Osteoblast (primary cell): ENCODE results near the gene GJD2. TPM values are rescaled to one million over a fixed set of nuclear protein-coding genes. Genes with fewer than 3 reads are reported as not detected.

Experiments used
- DNase-seq: peaks from one replicate; pipeline ENCODE4 v3.0.0; 2011; ENCODE audit warnings: low spot score, mixed read lengths; ENCODE audit not compliant: insufficient read length; ENCODE audit errors: missing footprints
- H2AFZ ChIP-seq: 2 replicates; pipeline ENCODE4 v1.6.0; 2011; ENCODE audit warnings: mild to moderate bottlenecking, low read length
- H3K27ac ChIP-seq: 2 replicates; pipeline ENCODE4 v1.5.1; 2011; ENCODE audit warnings: mild to moderate bottlenecking, low read depth, low read length, moderate library complexity
- H3K27me3 ChIP-seq: 2 replicates; pipeline ENCODE4 v1.6.0; 2012; ENCODE audit warnings: mild to moderate bottlenecking, control low read depth, inconsistent platforms, low read length, moderate library complexity; ENCODE audit not compliant: insufficient read depth
- H3K36me3 ChIP-seq: 2 replicates; pipeline ENCODE4 v1.5.1; 2011; ENCODE audit warnings: mild to moderate bottlenecking, low read length, control low read depth, moderate library complexity; ENCODE audit not compliant: insufficient read depth
- H3K4me1 ChIP-seq: 2 replicates; pipeline ENCODE4 v1.5.1; 2011; ENCODE audit warnings: mild to moderate bottlenecking, low read length, control low read depth, moderate library complexity; ENCODE audit not compliant: insufficient read depth
- H3K4me2 ChIP-seq: 2 replicates; pipeline ENCODE4 v1.6.0; 2011; ENCODE audit warnings: mild to moderate bottlenecking, low read length; ENCODE audit not compliant: insufficient read depth
- H3K4me3 ChIP-seq: fragments of 200-600 bp; sonication (generic); 3 replicates; pipeline ENCODE4 v1.5.1; 2012; ENCODE audit warnings: mild to moderate bottlenecking, low read length, inconsistent platforms; ENCODE audit not compliant: insufficient read depth
- H3K79me2 ChIP-seq: 2 replicates; pipeline ENCODE4 v1.6.0; 2012; ENCODE audit warnings: mild to moderate bottlenecking, low read length, control low read depth, inconsistent platforms; ENCODE audit not compliant: insufficient read depth
- H3K9me3 ChIP-seq: 2 replicates; pipeline ENCODE4 v1.5.1; 2011; ENCODE audit warnings: low read depth, low read length, control low read depth
- H4K20me1 ChIP-seq: 2 replicates; pipeline ENCODE4 v1.6.0; 2012; ENCODE audit warnings: mild to moderate bottlenecking, low read length, control low read depth; ENCODE audit not compliant: insufficient read depth
- total RNA-seq: library from RNA; depleted of rRNA; stranded (reverse); fragments of >200 nt; gene quantifications from 2 replicates; pipeline ENCODE4 v1.2.3, GENCODE V29; 2012
- TF ChIP-seq, protein P1 (sequence below): IDR thresholded peaks from 2 replicates; pipeline ENCODE4 v1.5.1; 2011; ENCODE audit warnings: mild to moderate bottlenecking, low read depth, low read length, moderate library complexity; ENCODE audit errors: extremely low read depth

Gene GJD2
- total RNA-seq, 1 donor: not detected

DNA sequence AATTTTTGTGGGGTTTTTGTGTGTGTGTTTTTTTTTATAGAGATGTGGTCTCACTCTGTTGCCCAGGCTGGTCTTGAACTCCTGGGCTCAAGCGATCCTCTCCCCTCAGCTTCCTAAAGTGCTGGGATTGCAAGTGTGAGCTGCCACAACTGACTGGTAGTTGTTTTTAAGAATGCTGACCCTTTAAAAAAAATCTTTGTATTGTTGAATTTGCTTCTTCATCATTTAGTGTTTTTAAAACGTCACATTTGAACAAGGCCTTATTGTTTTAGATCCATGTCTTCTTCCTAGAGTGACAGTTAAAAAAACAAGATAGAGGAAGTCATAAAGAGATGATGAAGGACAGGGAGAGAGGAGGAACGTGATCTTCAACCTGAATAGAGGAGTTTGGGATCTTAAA lies 24.1 kb downstream of the GJD2 start:
- H2AFZ ChIP-seq: no peak overlapping the region
- H3K4me3 ChIP-seq: no peak overlapping the region
- H3K79me2 ChIP-seq: no peaks in the 10 kb centered on the region
- no peaks in the 10 kb centered on the region for H3K36me3 ChIP-seq
- no peaks in the 10 kb centered on the region for H4K20me1 ChIP-seq
- no peaks in the 10 kb centered on the region for H3K27me3 ChIP-seq
- no peak for DNase-seq
- H3K9me3 ChIP-seq: no peaks in the 10 kb centered on the region
- TF ChIP-seq, protein P1, sequence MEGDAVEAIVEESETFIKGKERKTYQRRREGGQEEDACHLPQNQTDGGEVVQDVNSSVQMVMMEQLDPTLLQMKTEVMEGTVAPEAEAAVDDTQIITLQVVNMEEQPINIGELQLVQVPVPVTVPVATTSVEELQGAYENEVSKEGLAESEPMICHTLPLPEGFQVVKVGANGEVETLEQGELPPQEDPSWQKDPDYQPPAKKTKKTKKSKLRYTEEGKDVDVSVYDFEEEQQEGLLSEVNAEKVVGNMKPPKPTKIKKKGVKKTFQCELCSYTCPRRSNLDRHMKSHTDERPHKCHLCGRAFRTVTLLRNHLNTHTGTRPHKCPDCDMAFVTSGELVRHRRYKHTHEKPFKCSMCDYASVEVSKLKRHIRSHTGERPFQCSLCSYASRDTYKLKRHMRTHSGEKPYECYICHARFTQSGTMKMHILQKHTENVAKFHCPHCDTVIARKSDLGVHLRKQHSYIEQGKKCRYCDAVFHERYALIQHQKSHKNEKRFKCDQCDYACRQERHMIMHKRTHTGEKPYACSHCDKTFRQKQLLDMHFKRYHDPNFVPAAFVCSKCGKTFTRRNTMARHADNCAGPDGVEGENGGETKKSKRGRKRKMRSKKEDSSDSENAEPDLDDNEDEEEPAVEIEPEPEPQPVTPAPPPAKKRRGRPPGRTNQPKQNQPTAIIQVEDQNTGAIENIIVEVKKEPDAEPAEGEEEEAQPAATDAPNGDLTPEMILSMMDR: no peak
- H3K27ac ChIP-seq: no peak overlapping the region
- H3K4me1 ChIP-seq: peaks cover 2% of the 10 kb centered on the region
- no peak overlapping the region for H3K4me2 ChIP-seq

DNA sequence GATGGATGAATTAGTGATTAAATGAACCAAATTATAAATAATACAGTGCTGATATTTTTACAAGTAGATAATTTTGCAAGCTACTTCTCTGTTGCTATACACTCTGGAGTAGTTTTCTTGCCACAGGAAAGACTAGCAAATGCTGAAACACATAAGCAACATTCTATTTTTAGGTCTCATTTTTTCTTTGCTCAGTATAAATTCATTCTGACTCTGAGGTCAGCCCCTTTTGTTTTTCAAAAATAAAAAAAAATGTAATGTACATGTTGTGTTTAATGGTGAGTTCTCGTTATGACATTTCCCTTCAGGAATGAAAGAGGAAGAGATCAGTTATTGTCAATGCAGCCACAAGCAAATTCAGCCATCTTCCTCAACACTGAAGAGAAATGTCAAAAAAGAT lies 24.9 kb downstream of the GJD2 start:
- no peaks in the 10 kb centered on the region for H3K9me3 ChIP-seq
- no peak overlapping the region for H3K4me2 ChIP-seq
- H3K79me2 ChIP-seq: no peaks in the 10 kb centered on the region
- H4K20me1 ChIP-seq: no peaks in the 10 kb centered on the region
- no peak overlapping the region for H3K4me3 ChIP-seq
- H3K36me3 ChIP-seq: no peaks in the 10 kb centered on the region
- no peak overlapping the region for H2AFZ ChIP-seq
- no peak for DNase-seq
- H3K27me3 ChIP-seq: no peaks in the 10 kb centered on the region
- H3K27ac ChIP-seq: no peak overlapping the region
- H3K4me1 ChIP-seq: peaks cover 7% of the 10 kb centered on the region
- TF ChIP-seq, protein P1: no peak

DNA sequence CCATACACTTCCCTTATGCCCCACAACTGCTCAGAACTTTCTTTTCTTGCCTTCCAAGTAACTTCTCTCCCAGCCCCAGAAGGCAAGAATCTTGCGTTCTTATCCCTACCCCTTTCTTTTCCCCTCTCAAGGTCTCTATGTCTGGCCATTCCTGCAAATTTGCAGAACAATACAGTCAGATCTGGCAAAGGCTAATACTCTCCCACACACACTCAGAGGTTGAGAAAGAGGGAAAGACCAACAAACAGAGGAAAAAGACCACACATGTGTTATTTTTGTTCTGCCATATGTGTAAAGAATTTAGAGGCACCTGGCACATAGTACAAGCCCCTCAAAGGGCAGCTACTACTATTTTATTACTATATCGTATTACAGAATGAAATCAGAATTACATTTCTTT lies 25.7 kb downstream of the GJD2 start:
- H4K20me1 ChIP-seq: no peaks in the 10 kb centered on the region
- H3K79me2 ChIP-seq: no peaks in the 10 kb centered on the region
- TF ChIP-seq, protein P1: no peak
- no peaks in the 10 kb centered on the region for H3K27me3 ChIP-seq
- H2AFZ ChIP-seq: no peak overlapping the region
- no peak overlapping the region for H3K27ac ChIP-seq
- DNase-seq: no peak
- H3K9me3 ChIP-seq: no peaks in the 10 kb centered on the region
- no peak overlapping the region for H3K4me2 ChIP-seq
- no peak overlapping the region for H3K4me3 ChIP-seq
- peaks cover 7% of the 10 kb centered on the region for H3K4me1 ChIP-seq
- no peaks in the 10 kb centered on the region for H3K36me3 ChIP-seq

DNA sequence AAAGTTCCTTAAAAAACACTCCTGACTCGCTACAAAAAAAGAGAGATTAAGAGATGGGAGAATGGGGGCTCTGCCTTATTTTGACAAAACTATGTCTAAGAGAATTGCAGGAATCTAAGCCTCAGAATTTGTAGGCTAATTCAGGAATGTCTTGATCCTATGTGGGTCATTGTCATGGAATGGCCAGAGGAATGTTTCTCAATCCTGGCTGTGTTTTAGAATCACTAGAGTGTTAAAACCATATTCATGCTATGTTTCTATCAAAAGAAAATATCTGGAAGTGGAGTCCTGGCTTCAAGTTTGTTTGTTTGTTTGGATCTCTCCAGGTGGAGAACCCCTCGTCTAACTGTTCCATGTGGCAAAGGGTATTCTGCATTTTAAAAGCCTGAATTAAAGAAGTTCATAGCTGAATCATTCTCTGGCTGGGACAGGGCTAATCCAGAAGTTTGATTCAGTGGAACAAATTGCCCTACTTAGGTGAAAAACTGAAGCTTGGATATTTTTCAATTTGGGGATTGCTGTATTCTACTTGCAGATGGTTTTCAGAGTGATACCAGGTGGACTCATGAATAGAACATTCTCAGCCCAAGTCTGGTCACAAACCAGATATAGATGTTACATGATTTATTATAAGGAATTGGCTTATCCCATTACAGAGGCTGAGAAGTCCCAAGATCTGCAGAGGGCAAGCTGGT lies 28.2 kb downstream of the GJD2 start:
- H3K79me2 ChIP-seq: no peaks in the 10 kb centered on the region
- no peak overlapping the region for H3K4me3 ChIP-seq
- DNase-seq: no peak
- no peaks in the 10 kb centered on the region for H3K36me3 ChIP-seq
- H3K4me1 ChIP-seq: peaks cover 16% of the 10 kb centered on the region
- TF ChIP-seq, protein P1: no peak
- H3K27me3 ChIP-seq: no peaks in the 10 kb centered on the region
- H4K20me1 ChIP-seq: no peaks in the 10 kb centered on the region
- no peak overlapping the region for H3K27ac ChIP-seq
- H3K4me2 ChIP-seq: no peak overlapping the region
- H2AFZ ChIP-seq: no peak overlapping the region
- no peaks in the 10 kb centered on the region for H3K9me3 ChIP-seq
